Activated CD4-positive, alpha-beta T cell treated with anti-CD3 and anti-CD28 coated beads for 36 hours (primary cell): ENCODE results near the gene TRRAP. TPM values are rescaled to one million over a fixed set of nuclear protein-coding genes. Genes with fewer than 3 reads are reported as not detected.

ENCODE experiments used
- ATAC-seq: fragments of 200-7000 bp; cut with Tn5 transposase; one replicate; pipeline ENCODE4 v1.10.0; 2021; ENCODE audit warnings: mild to moderate bottlenecking, moderate library complexity
- CTCF ChIA-PET: fragments of 350-600 bp; sonication (Branson Sonifier 250); formaldehyde crosslinking; loops from one replicate; lab custom pipeline; 2021; ENCODE audit warnings: antibody characterized with exemption; lab: Charles Lee
- POLR2A ChIA-PET: fragments of 350-600 bp; sonication (Branson Sonifier 250); formaldehyde crosslinking; loops from one replicate; lab custom pipeline; 2021; ENCODE audit warnings: antibody characterized with exemption, inconsistent platforms; lab: Charles Lee
- DNase-seq: peaks from one replicate; pipeline ENCODE4 v3.0.0-alpha.2; 2020
- H3K27ac Mint-ChIP-seq: one replicate; pipeline ENCODE4 v1.8.0; 2021; ENCODE audit warnings: mixed read lengths
- H3K27me3 Mint-ChIP-seq: one replicate; pipeline ENCODE4 v1.8.0; 2021; ENCODE audit warnings: mixed read lengths
- H3K36me3 Mint-ChIP-seq: one replicate; pipeline ENCODE4 v1.8.0; 2021; ENCODE audit warnings: low read depth, mixed read lengths
- H3K4me1 Mint-ChIP-seq: one replicate; pipeline ENCODE4 v1.8.0; 2021; ENCODE audit warnings: mixed read lengths
- H3K4me3 Mint-ChIP-seq: one replicate; pipeline ENCODE4 v1.8.0; 2021; ENCODE audit warnings: mild to moderate bottlenecking, moderate library complexity, mixed read lengths
- H3K9me3 Mint-ChIP-seq: one replicate; pipeline ENCODE4 v1.8.0; 2021; ENCODE audit warnings: low read depth, mixed read lengths
- intact Hi-C, 2 experiments: fragments of 100-400 bp; cut with DNase I in 1 of 2; cut with micrococcal nuclease in 1 of 2; formaldehyde crosslinking; loops; one replicate each; pipeline versions ENCODE4 v1.14.2 to v1.15.1; 2022 to 2024; cut with DNase I, micrococcal nuclease
- total RNA-seq, 2 experiments: library from RNA; stranded (reverse); gene quantifications; one replicate each; pipeline ENCODE4 v1.2.3, GENCODE V29; 2021

TRRAP gene
- total RNA-seq, 2 experiments from 2014 or later: 51.7 to 54.0 TPM

GRCh38 chr7:98970016-98970615 is 91.8 kb downstream of the TRRAP start:
- no peaks in the 10 kb centered on the region for H3K4me1 Mint-ChIP-seq
- POLR2A ChIA-PET: no interaction called here
- CTCF ChIA-PET: no interaction called here
- intact Hi-C loops: no loop called here
- no peak overlapping the region for H3K4me3 Mint-ChIP-seq
- peaks cover 74% of the 10 kb centered on the region for H3K36me3 Mint-ChIP-seq
- DNase-seq (no peak), ATAC-seq (no peak)
- H3K27ac Mint-ChIP-seq: no peak overlapping the region
- H3K27me3 Mint-ChIP-seq: no peaks in the 10 kb centered on the region
- H3K9me3 Mint-ChIP-seq: no peaks in the 10 kb centered on the region

GRCh38 chr7:98970805-98971204 is 92.5 kb downstream of the TRRAP start:
- no peak for ATAC-seq
- ChIA-PET CTCF (no interaction called here), POLR2A (no interaction called here)

DNA sequence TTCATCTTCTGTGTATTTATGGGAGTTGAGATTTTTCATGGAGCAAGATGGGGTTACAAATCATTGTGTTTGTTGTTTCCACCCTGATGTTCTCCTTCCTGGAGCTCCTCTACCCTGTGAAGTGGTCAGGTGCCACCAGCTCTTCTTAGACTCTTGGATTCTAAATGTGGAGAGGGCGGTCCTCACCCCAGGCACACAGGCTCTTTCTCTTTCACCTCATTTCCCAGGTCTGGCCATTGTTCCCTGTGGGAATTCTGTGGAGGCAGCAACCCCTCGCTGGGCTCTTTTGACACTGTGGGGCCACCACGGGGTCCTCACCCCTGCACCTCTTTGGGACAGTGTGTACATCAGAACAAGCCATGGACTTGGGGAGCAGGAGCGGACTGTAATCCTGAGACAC is 95.9 kb downstream of the TRRAP start:
- H3K36me3 Mint-ChIP-seq: peaks cover 65% of the 10 kb centered on the region
- H3K4me1 Mint-ChIP-seq: no peaks in the 10 kb centered on the region
- H3K9me3 Mint-ChIP-seq: no peaks in the 10 kb centered on the region
- intact Hi-C loops: no loop called here
- ATAC-seq: no peak
- no peak overlapping the region for H3K4me3 Mint-ChIP-seq
- POLR2A ChIA-PET: no interaction called here
- DNase-seq: no peak
- H3K27ac Mint-ChIP-seq: no peak overlapping the region
- CTCF ChIA-PET: interaction anchor here (1.0 kb wide), 1 partner anchor 31 kb away, joined by 4 read pairs; no protein-coding TSS in a partner anchor
- H3K27me3 Mint-ChIP-seq: no peaks in the 10 kb centered on the region

More at GRCh38 chr7:98970805-98971204, 92.5 kb downstream of the TRRAP start:
- intact Hi-C loops: no loop called here
- no peaks in the 10 kb centered on the region for H3K4me1 Mint-ChIP-seq
- no peak overlapping the region for H3K4me3 Mint-ChIP-seq
- H3K36me3 Mint-ChIP-seq: peaks cover 72% of the 10 kb centered on the region
- no peak overlapping the region for H3K27ac Mint-ChIP-seq
- no peaks in the 10 kb centered on the region for H3K27me3 Mint-ChIP-seq
- H3K9me3 Mint-ChIP-seq: no peaks in the 10 kb centered on the region
- no peak for DNase-seq

- ATAC-seq (no peak), DNase-seq (no peak)
- Mint-ChIP-seq H3K4me3 (no peak overlapping the region), H3K27ac (no peak overlapping the region), H3K27me3 (no peaks in the 10 kb centered on the region), H3K4me1 (no peaks in the 10 kb centered on the region), H3K36me3 (peaks cover 66% of the 10 kb centered on the region), H3K9me3 (no peaks in the 10 kb centered on the region)
- CTCF ChIA-PET: no interaction called here
- POLR2A ChIA-PET: no interaction called here
- intact Hi-C loops: no loop called here
These were observed 96.8 kb downstream of the TRRAP start for GRCh38 chr7:98974906-98975816.

DNA sequence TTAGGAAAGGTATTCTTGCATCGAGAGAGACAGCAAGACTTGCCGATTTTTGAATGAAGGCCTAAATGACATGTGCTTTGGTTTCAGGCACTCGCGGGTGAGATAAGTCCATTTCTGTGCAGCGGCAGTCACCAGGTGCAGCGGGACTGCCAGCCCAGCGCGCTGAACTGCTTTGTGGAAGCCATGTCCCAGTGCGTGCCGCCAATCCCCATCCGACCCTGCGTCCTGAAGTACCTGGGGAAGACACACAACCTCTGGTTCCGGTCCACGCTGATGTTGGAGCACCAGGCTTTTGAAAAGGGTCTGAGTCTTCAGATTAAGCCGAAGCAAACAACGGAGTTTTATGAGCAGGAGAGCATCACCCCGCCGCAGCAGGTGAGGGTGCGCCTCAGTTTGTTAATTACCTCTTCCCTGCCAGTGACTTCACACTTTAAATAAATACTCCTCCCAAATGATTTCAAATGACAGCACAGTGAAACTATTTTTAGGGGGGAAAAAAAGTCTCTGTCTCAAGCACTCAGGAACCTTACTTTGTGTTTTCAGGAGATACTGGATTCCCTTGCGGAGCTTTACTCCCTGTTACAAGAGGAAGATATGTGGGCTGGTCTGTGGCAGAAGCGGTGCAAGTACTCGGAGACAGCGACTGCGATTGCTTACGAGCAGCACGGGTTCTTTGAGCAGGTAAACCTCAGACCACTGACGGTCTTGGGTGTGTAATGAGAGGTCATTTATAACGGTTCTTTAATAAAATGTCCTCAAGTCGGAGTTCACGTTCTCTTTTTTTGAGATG is 98.3 kb downstream of the TRRAP start:
- intact Hi-C loops: no loop called here
- Mint-ChIP-seq H3K4me1 (no peaks in the 10 kb centered on the region), H3K4me3 (no peak overlapping the region), H3K27ac (no peak overlapping the region), H3K27me3 (no peaks in the 10 kb centered on the region), H3K36me3 (peaks cover 66% of the 10 kb centered on the region), H3K9me3 (no peaks in the 10 kb centered on the region)
- POLR2A ChIA-PET: no interaction called here
- ATAC-seq: no peak
- CTCF ChIA-PET: no interaction called here
- DNase-seq: no peak

DNA sequence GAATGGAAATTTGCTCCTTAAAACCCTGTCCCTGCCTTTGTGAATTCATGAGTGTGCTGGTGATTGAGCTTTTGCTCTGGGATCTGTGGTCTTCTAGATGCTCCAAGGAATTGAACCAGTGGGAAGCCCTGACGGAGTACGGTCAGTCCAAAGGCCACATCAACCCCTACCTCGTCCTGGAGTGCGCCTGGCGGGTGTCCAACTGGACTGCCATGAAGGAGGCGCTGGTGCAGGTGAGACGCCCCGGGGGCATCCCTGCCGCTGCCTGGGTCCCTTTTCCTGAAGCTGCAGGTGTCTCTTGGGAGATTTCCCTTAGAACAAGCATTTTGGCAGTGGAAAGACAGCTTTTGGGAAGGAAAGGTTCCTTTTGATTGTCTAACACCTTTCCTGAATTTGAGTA is 100.3 kb downstream of the TRRAP start:
- Mint-ChIP-seq H3K9me3 (no peaks in the 10 kb centered on the region), H3K4me3 (no peak overlapping the region), H3K36me3 (peaks cover 67% of the 10 kb centered on the region), H3K4me1 (no peaks in the 10 kb centered on the region), H3K27me3 (no peaks in the 10 kb centered on the region), H3K27ac (no peak overlapping the region)
- no peak for ATAC-seq
- ChIA-PET CTCF (no interaction called here), POLR2A (no interaction called here)
- intact Hi-C loops: no loop called here
- no peak for DNase-seq

DNA sequence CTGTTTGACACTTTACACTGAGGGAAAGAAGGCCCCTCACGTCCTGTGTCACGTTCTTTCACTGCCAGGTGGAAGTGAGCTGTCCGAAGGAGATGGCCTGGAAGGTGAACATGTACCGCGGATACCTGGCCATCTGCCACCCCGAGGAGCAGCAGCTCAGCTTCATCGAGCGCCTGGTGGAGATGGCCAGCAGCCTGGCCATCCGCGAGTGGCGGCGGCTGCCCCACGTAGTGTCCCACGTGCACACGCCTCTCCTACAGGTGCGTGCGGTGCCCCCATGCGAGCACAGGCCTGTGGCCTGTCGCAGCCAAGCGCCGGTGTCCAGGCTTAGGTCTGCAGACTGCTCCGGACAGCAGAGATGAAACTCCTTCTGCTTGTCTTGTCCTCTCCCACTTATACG is 103.4 kb downstream of the TRRAP start:
- Mint-ChIP-seq H3K4me3 (no peak overlapping the region), H3K27me3 (no peaks in the 10 kb centered on the region), H3K9me3 (peaks cover 4% of the 10 kb centered on the region), H3K4me1 (no peaks in the 10 kb centered on the region), H3K36me3 (peaks cover 72% of the 10 kb centered on the region), H3K27ac (no peak overlapping the region)
- ChIA-PET CTCF (interaction anchor here (0.7 kb wide), 1 partner anchor 12 kb away, joined by 3 read pairs; no protein-coding TSS in a partner anchor), POLR2A (no interaction called here)
- ATAC-seq: no peak
- no peak for DNase-seq
- intact Hi-C loops: no loop called here

GRCh38 chr7:98982686-98983085 is 104.4 kb downstream of the TRRAP start:
- H3K27me3 Mint-ChIP-seq: no peaks in the 10 kb centered on the region
- ATAC-seq: no peak
- H3K4me1 Mint-ChIP-seq: no peaks in the 10 kb centered on the region
- ChIA-PET CTCF (no interaction called here), POLR2A (no interaction called here)
- intact Hi-C loops: no loop called here
- peaks cover 4% of the 10 kb centered on the region for H3K9me3 Mint-ChIP-seq
- H3K27ac Mint-ChIP-seq: no peak overlapping the region
- H3K4me3 Mint-ChIP-seq: no peak overlapping the region
- H3K36me3 Mint-ChIP-seq: peaks cover 76% of the 10 kb centered on the region
- DNase-seq: no peak

GRCh38 chr7:98984126-98984525 is 105.8 kb downstream of the TRRAP start:
- Mint-ChIP-seq H3K27me3 (no peaks in the 10 kb centered on the region), H3K4me3 (no peak overlapping the region), H3K4me1 (no peaks in the 10 kb centered on the region), H3K36me3 (peaks cover 79% of the 10 kb centered on the region), H3K27ac (no peak overlapping the region), H3K9me3 (peaks cover 4% of the 10 kb centered on the region)
- ATAC-seq: no peak
- POLR2A ChIA-PET: no interaction called here
- CTCF ChIA-PET: interaction anchor here (0.7 kb wide), 1 partner anchor 53 kb away, joined by 4 read pairs; no protein-coding TSS in a partner anchor
- no peak for DNase-seq
- intact Hi-C loops: no loop called here

- intact Hi-C loops: no loop called here
- CTCF ChIA-PET: interaction anchor here (1.1 kb wide), 1 partner anchor 22 kb away, joined by 3 read pairs; no protein-coding TSS in a partner anchor
These were observed 107.1 kb downstream of the TRRAP start for GRCh38 chr7:98985406-98985805.

DNA sequence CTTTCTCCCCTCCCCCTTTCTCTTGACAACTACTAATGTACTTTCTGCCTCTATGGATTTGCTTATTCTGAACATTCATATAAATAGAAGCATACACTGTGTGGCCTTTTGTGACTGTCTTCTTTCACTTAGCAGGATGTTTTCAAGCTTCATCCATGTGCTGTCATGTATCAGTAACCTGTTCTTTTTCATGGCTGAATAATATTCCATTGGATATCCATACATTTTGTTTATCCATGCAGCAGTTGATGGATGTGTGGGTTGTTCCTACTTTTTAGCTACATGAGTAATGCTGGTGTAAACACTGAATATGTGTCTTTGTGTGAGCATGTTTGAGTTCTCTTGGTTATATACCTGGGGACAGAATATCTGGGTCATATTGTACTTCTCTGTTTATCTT is 107.6 kb downstream of the TRRAP start:
- Mint-ChIP-seq H3K9me3 (peaks cover 4% of the 10 kb centered on the region), H3K27ac (no peak overlapping the region), H3K36me3 (peaks cover 77% of the 10 kb centered on the region), H3K27me3 (no peaks in the 10 kb centered on the region), H3K4me3 (no peak overlapping the region), H3K4me1 (no peaks in the 10 kb centered on the region)
- no peak for ATAC-seq
- ChIA-PET CTCF (interaction anchor here (0.9 kb wide), 1 partner anchor 39 kb away, joined by 3 read pairs; no protein-coding TSS in a partner anchor), POLR2A (no interaction called here)
- no peak for DNase-seq
- intact Hi-C loops: no loop called here

More at GRCh38 chr7:98985406-98985805, 107.1 kb downstream of the TRRAP start:
- no peak for ATAC-seq
- Mint-ChIP-seq H3K27me3 (no peaks in the 10 kb centered on the region), H3K36me3 (peaks cover 79% of the 10 kb centered on the region), H3K4me3 (no peak overlapping the region), H3K27ac (no peak overlapping the region), H3K4me1 (no peaks in the 10 kb centered on the region), H3K9me3 (peaks cover 4% of the 10 kb centered on the region)
- POLR2A ChIA-PET: no interaction called here
- DNase-seq: no peak
